Sigmoid colon (tissue), 7 donors: Measurements from ENCODE around the gene UBE3A. TPM values are rescaled to one million over a fixed set of nuclear protein-coding genes. Genes with fewer than 3 reads are reported as not detected.

Source experiments
- DNase-seq: peaks from one replicate; pipeline ENCODE4 v3.0.0-alpha.2; 2019
- H3K27ac ChIP-seq, 4 donors: fragments of 200-600 bp; sonication (generic); one replicate each; pipeline ENCODE4 v1.5.1; 2016 to 2019; ENCODE audit warnings: mild to moderate bottlenecking in 1 of 4
- H3K27me3 ChIP-seq, 3 donors: fragments of 200-600 bp; sonication (generic); one replicate each; pipeline ENCODE4 v1.5.1; 2019; ENCODE audit warnings: mild to moderate bottlenecking in 1 of 3
- H3K36me3 ChIP-seq, 4 donors: fragments of 200-600 bp; sonication (generic); one replicate each; pipeline ENCODE4 v1.5.1; 2016 to 2019
- H3K4me1 ChIP-seq, 4 donors: fragments of 200-600 bp; sonication (generic); one replicate each; pipeline ENCODE4 v1.5.1; 2017 to 2019
- H3K4me3 ChIP-seq, 4 donors: fragments of 200-600 bp; sonication (generic); one replicate each; pipeline ENCODE4 v1.5.1; 2017 to 2019; ENCODE audit warnings: mild to moderate bottlenecking in 2 of 4, moderate library complexity in 1 of 4
- H3K9me3 ChIP-seq, 4 donors: fragments of 200-600 bp in 3 of 4; sonication (generic) in 3 of 4; one replicate each; pipeline versions ENCODE4 v1.5.1 to v1.6.1; 2013 to 2019
- CTCF ChIP-seq, 4 experiments: fragments of 450-650 bp in 3 of 4; fragments of 200-600 bp in 1 of 4; IDR thresholded peaks; one replicate each; pipeline ENCODE4 v1.5.1; 2016 to 2019; ENCODE audit warnings: antibody characterized with exemption in 4 of 4, mild to moderate bottlenecking in 3 of 4, moderate library complexity in 2 of 4
- EP300 ChIP-seq, 4 donors: sonication (generic); formaldehyde crosslinking; IDR thresholded peaks; one replicate each; pipeline ENCODE4 v1.6.1; 2017; ENCODE audit warnings: antibody characterized with exemption in 4 of 4
- POLR2A ChIP-seq, 2 donors: fragments of 450-650 bp; IDR thresholded peaks; one replicate each; pipeline ENCODE4 v1.6.1; 2016; ENCODE audit warnings: antibody characterized with exemption in 2 of 2, mild to moderate bottlenecking in 2 of 2, moderate library complexity in 2 of 2
- POLR2AphosphoS5 ChIP-seq, 4 donors: sonication (generic); formaldehyde crosslinking; IDR thresholded peaks; one replicate each; pipeline ENCODE4 v1.6.1; 2017; ENCODE audit warnings: antibody characterized with exemption in 4 of 4
- WGBS, 2 donors: extraction: QIAGEN DNeasy Blood & Tissue Kit; methylation state at CpG; one replicate each; pipeline ENCODE4 v1.1.7; 2013; 5-methylcytosine and 5-hydroxymethylcytosine counted together
- intact Hi-C: fragments of 100-400 bp; cut with DNase I; formaldehyde crosslinking; loops from one replicate; pipeline ENCODE4 v1.15.1; 2023
- polyA plus RNA-seq, 3 donors: library from polyadenylated mRNA; stranded (reverse); fragments of 200-250 nt; gene quantifications; one replicate each; pipeline ENCODE4 v1.2.3, GENCODE V29; 2013
- total RNA-seq, 4 donors: library from RNA; depleted of rRNA; stranded (reverse); fragments of >200 nt; gene quantifications; one replicate each; pipeline ENCODE4 v1.1.0, GENCODE V29; 2016
- donor health status: healthy with polysubstance abuse.
- donor health status: Bipolar disorder and iron deficiency.
- donor health status: healthy.

The UBE3A gene
- total and polyA plus RNA-seq, 7 donors, result 12.6 to 103 (median 70.9) TPM

GRCh38 chr15:25431836-25432561, 6.8 kb downstream of the UBE3A start:
- WGBS, 2 donors, result 44 to 68% methylated on average over 3 of the region's 3 CpGs
- Histone ChIP-seq H3K36me3 (no peaks in the 10 kb centered on the region), H3K27ac (peak overlapping the region in 2 of 4 donors; percentile 24 to 43), H3K4me3 (no peak overlapping the region), H3K27me3 (no peaks in the 10 kb centered on the region), H3K9me3 (no peaks in the 10 kb centered on the region), H3K4me1 (peaks cover 0 to 76% (median 53%) of the 10 kb centered on the region in 4 donors)
- TF ChIP-seq POLR2AphosphoS5 (IDR thresholded peaks at IDR 0.05) (no peak), POLR2A (IDR thresholded peaks at IDR 0.05) (no peak), EP300 (IDR thresholded peaks at IDR 0.05) (no peak), CTCF (IDR thresholded peaks at IDR 0.05) (no peak)
- intact Hi-C loops, result no loop called here
- DNase-seq, result no peak

GRCh38 chr15:25427861-25428260, 11.0 kb downstream of the UBE3A start:
- H3K27me3 ChIP-seq, result no peaks in the 10 kb centered on the region
- TF ChIP-seq POLR2AphosphoS5 (IDR thresholded peaks at IDR 0.05) (no peak), CTCF (IDR thresholded peaks at IDR 0.05) (no peak), EP300 (IDR thresholded peaks at IDR 0.05) (no peak), POLR2A (IDR thresholded peaks at IDR 0.05) (no peak)
- no peaks in the 10 kb centered on the region for H3K36me3 ChIP-seq
- WGBS, 2 donors, result 79 to 83% methylated on average over 2 of the region's 2 CpGs
- DNase-seq, result no peak
- peaks cover 0 to 64% (median 37%) of the 10 kb centered on the region in 4 donors for H3K4me1 ChIP-seq
- H3K27ac ChIP-seq, result no peak overlapping the region
- no peaks in the 10 kb centered on the region for H3K9me3 ChIP-seq
- no peak overlapping the region for H3K4me3 ChIP-seq
- intact Hi-C loops, result no loop called here

GRCh38 chr15:25426896-25427610, 11.8 kb downstream of the UBE3A start:
- Histone ChIP-seq H3K36me3 (no peaks in the 10 kb centered on the region), H3K27ac (no peak overlapping the region), H3K9me3 (no peaks in the 10 kb centered on the region), H3K4me1 (peaks cover 0 to 61% (median 34%) of the 10 kb centered on the region in 4 donors), H3K4me3 (no peak overlapping the region), H3K27me3 (no peaks in the 10 kb centered on the region)
- TF ChIP-seq EP300 (IDR thresholded peaks at IDR 0.05), result no peak
- TF ChIP-seq POLR2A (IDR thresholded peaks at IDR 0.05), result no peak
- no peak for TF ChIP-seq CTCF (IDR thresholded peaks at IDR 0.05)
- no peak for TF ChIP-seq POLR2AphosphoS5 (IDR thresholded peaks at IDR 0.05)
- WGBS, 2 donors, result 48 to 61% methylated on average over 3 of the region's 3 CpGs
- DNase-seq, result no peak
- intact Hi-C loops, result no loop called here

- 89 to 92% methylated on average over 1 of the region's 1 CpG for WGBS, 2 donors
- TF ChIP-seq POLR2AphosphoS5 (IDR thresholded peaks at IDR 0.05) (no peak), POLR2A (IDR thresholded peaks at IDR 0.05) (no peak), CTCF (IDR thresholded peaks at IDR 0.05) (no peak), EP300 (IDR thresholded peaks at IDR 0.05) (no peak)
Observed at GRCh38 chr15:25424073-25424472, 14.8 kb downstream of the UBE3A start.

More at GRCh38 chr15:25424073-25424472, 14.8 kb downstream of the UBE3A start:
- Histone ChIP-seq H3K4me1 (peaks cover 0 to 47% (median 20%) of the 10 kb centered on the region in 4 donors), H3K4me3 (no peak overlapping the region), H3K27me3 (no peaks in the 10 kb centered on the region), H3K36me3 (no peaks in the 10 kb centered on the region), H3K9me3 (no peaks in the 10 kb centered on the region), H3K27ac (no peak overlapping the region)
- intact Hi-C loops, result no loop called here
- DNase-seq, result no peak
